Hepatocyte (in vitro differentiated cells): Measurements from ENCODE around the gene STK32A.

ENCODE experiments used
- CTCF ChIP-seq: fragments of 200-600 bp; sonication (generic); IDR thresholded peaks from 2 replicates; pipeline ENCODE4 v1.5.1; 2016; ENCODE audit warnings: antibody characterized with exemption, mild to moderate bottlenecking; ENCODE audit not compliant: poor library complexity
- EZH2 ChIP-seq: fragments of 200-600 bp; sonication (generic); IDR thresholded peaks from 2 replicates; pipeline ENCODE4 v1.6.1; 2016; ENCODE audit warnings: antibody characterized with exemption, mild to moderate bottlenecking, borderline replicate concordance
- EZH2phosphoT487 ChIP-seq: fragments of 200-600 bp; sonication (generic); IDR thresholded peaks from one replicate; pipeline ENCODE4 v1.6.1; 2018; ENCODE audit warnings: antibody characterized with exemption, mild to moderate bottlenecking, low read depth, moderate library complexity; ENCODE audit not compliant: unreplicated experiment, severe bottlenecking

GRCh38 chr5:147413266-147413665 is 178.4 kb downstream of the STK32A start:
- TF ChIP-seq CTCF: no peak
- TF ChIP-seq EZH2phosphoT487: no peak
- no peak for TF ChIP-seq EZH2
